HG02870 (cell line): ENCODE data around the gene SMIM12.

Experiments used
- ATAC-seq: cut with Tn5 transposase; IDR thresholded peaks from one replicate; pipeline ENCODE4 v1.9.1; 2021; ENCODE audit warnings: mild to moderate bottlenecking, moderate library complexity; ENCODE audit not compliant: unreplicated experiment

Gene SMIM12

GRCh38 chr1:34859446-34860200 lies at the start of gene SMIM12:
Gene SMIM12, minus strand, starts transcription at chr1:34859749. Its CDS starts 3,772 bp downstream, at chr1:34855977.
- ATAC-seq, result peak; percentile 98

- no peak for ATAC-seq
Observed at GRCh38 chr1:34908369-34908768, 48.8 kb upstream of the SMIM12 start.

GRCh38 chr1:34907487-34908090 lies 48.0 kb upstream of the SMIM12 start:
- no peak for ATAC-seq

GRCh38 chr1:34906756-34907155 lies 47.2 kb upstream of the SMIM12 start:
- no peak for ATAC-seq

GRCh38 chr1:34906222-34906621 lies 46.7 kb upstream of the SMIM12 start:
- no peak for ATAC-seq

GRCh38 chr1:34905098-34905459 lies 45.5 kb upstream of the SMIM12 start:
- ATAC-seq, result no peak

GRCh38 chr1:34904236-34905097 lies 44.9 kb upstream of the SMIM12 start:
- ATAC-seq, result no peak

- ATAC-seq, result no peak
Observed at GRCh38 chr1:34901919-34902318, 42.4 kb upstream of the SMIM12 start.

- no peak for ATAC-seq
Observed at GRCh38 chr1:34900775-34901502, 41.4 kb upstream of the SMIM12 start.

GRCh38 chr1:34899906-34900305 lies 40.4 kb upstream of the SMIM12 start:
- no peak for ATAC-seq

- ATAC-seq, result no peak
Observed at GRCh38 chr1:34899471-34899870, 39.9 kb upstream of the SMIM12 start.

GRCh38 chr1:34898330-34898761 lies 38.8 kb upstream of the SMIM12 start:
- ATAC-seq, result no peak

- no peak for ATAC-seq
Observed at GRCh38 chr1:34896612-34897011, 37.1 kb upstream of the SMIM12 start.

- no peak for ATAC-seq
Observed at GRCh38 chr1:34889705-34890104, 30.2 kb upstream of the SMIM12 start.

- ATAC-seq, result no peak
Observed at GRCh38 chr1:34887593-34887992, 28.0 kb upstream of the SMIM12 start.

- ATAC-seq, result no peak
Observed at GRCh38 chr1:34885405-34886247, 26.1 kb upstream of the SMIM12 start.

- ATAC-seq, result no peak
Observed at GRCh38 chr1:34884961-34885360, 25.4 kb upstream of the SMIM12 start.

- no peak for ATAC-seq
Observed at GRCh38 chr1:34884536-34884935, 25.0 kb upstream of the SMIM12 start.

GRCh38 chr1:34879230-34879629 lies 19.7 kb upstream of the SMIM12 start:
- ATAC-seq, result no peak

- ATAC-seq, result no peak
Observed at GRCh38 chr1:34876406-34876805, 16.9 kb upstream of the SMIM12 start.
